ENCODE data around the gene SELL. TPM values are rescaled to one million over a fixed set of nuclear protein-coding genes. Genes with fewer than 3 reads are reported as not detected.

The SELL gene
- total and polyA plus RNA-seq, 9 donors = 0.36 to 11.0 (median 1.2) TPM

DNA sequence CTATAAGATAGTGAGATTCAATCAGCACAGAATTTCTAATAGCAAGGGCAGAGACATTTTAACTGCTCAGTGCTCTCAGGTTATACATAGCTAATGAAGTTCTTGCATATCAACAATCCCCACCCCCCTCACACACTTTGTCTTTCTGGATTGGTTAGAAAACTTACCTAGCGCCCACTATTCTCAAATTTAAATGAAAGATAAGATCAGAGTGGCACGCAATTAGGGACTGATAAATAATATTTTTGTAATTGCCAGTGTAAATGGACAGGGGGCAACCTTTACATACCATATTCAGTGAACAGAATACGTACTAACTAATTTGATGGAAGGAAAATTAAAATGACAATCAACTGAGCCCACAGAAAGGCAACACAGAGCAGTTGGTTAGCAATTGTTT is 11.7 kb downstream of the SELL start:
- Histone ChIP-seq H3K27ac (no peak overlapping the region), H3K36me3 (no peaks in the 10 kb centered on the region), H3K9me3 (no peaks in the 10 kb centered on the region), H3K4me3 (no peak overlapping the region), H3K27me3 (no peaks in the 10 kb centered on the region), H3K4me1 (ENCODE audit: insufficient read depth) (no peaks in the 10 kb centered on the region)
- 47 to 60% (median 58%) methylated on average over 3 of the region's 3 CpGs for WGBS, 3 donors
- no peak for DNase-seq
- TF ChIP-seq, protein P1, sequence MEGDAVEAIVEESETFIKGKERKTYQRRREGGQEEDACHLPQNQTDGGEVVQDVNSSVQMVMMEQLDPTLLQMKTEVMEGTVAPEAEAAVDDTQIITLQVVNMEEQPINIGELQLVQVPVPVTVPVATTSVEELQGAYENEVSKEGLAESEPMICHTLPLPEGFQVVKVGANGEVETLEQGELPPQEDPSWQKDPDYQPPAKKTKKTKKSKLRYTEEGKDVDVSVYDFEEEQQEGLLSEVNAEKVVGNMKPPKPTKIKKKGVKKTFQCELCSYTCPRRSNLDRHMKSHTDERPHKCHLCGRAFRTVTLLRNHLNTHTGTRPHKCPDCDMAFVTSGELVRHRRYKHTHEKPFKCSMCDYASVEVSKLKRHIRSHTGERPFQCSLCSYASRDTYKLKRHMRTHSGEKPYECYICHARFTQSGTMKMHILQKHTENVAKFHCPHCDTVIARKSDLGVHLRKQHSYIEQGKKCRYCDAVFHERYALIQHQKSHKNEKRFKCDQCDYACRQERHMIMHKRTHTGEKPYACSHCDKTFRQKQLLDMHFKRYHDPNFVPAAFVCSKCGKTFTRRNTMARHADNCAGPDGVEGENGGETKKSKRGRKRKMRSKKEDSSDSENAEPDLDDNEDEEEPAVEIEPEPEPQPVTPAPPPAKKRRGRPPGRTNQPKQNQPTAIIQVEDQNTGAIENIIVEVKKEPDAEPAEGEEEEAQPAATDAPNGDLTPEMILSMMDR (IDR thresholded peaks at IDR 0.05) = no peak
- TF ChIP-seq EP300 (IDR thresholded peaks at IDR 0.05) (no peak), POLR2A (IDR thresholded peaks at IDR 0.05) (no peak)
- intact Hi-C loops (cut with DNase I) = no loop called here

DNA sequence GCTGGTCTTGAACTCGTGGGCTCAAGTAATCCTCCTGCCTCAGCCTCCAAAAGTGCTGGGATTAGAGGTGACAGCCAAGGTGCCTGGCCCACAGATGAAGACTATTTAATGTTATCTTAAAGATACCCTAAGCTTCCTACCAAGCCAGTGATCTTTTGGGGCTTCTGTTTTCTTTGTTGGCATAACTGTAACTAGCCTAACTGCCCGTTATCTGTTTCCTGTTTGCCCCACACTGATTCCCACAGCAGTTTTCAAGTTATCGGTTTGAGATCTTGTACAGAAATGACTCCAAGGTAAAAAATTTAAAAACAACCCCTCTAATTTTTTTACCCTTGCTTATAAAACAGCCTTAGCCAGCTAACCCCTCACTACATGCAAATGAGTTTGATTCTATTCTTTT is 12.4 kb downstream of the SELL start:
- H3K4me3 ChIP-seq = no peak overlapping the region
- intact Hi-C loops (cut with DNase I) = no loop called here
- no peak for DNase-seq
- H3K27me3 ChIP-seq = no peaks in the 10 kb centered on the region
- no peak for TF ChIP-seq POLR2A (IDR thresholded peaks at IDR 0.05)
- no peak for TF ChIP-seq EP300 (IDR thresholded peaks at IDR 0.05)
- TF ChIP-seq, protein P1 (IDR thresholded peaks at IDR 0.05) = no peak
- H3K4me1 ChIP-seq (ENCODE audit: insufficient read depth) = no peaks in the 10 kb centered on the region
- WGBS, 3 donors = 73 to 82% (median 81%) methylated on average over 3 of the region's 3 CpGs
- no peak overlapping the region for H3K27ac ChIP-seq
- no peaks in the 10 kb centered on the region for H3K9me3 ChIP-seq
- no peaks in the 10 kb centered on the region for H3K36me3 ChIP-seq

DNA sequence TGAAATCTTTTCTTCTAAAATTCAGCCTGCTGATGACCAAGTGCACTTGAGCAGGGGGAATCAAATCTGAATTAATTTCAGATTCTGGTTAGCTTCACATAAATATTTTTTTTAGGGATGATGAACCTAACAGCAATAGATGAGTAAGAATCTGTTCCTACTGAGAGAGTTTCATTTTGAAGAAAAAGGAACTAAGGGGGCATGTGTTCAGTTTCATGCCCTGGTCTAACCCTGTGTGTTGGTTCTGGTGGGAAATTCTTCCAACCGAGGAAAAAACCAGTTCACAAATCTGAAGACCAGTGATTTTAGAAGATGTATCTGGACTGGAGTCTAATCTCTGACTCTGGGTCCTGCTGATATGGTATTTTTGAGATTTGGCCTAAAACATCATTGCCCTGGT is 13.7 kb downstream of the SELL start:
- no peaks in the 10 kb centered on the region for H3K9me3 ChIP-seq
- intact Hi-C loops (cut with DNase I) = no loop called here
- DNase-seq = no peak
- no peaks in the 10 kb centered on the region for H3K4me1 ChIP-seq (ENCODE audit: insufficient read depth)
- no peak overlapping the region for H3K4me3 ChIP-seq
- no peak for TF ChIP-seq EP300 (IDR thresholded peaks at IDR 0.05)
- TF ChIP-seq, protein P1 (IDR thresholded peaks at IDR 0.05) = no peak
- no peak for TF ChIP-seq POLR2A (IDR thresholded peaks at IDR 0.05)
- no peak overlapping the region for H3K27ac ChIP-seq
- H3K27me3 ChIP-seq = no peaks in the 10 kb centered on the region
- 80 to 93% (median 86%) methylated on average over 1 of the region's 1 CpG for WGBS, 3 donors
- no peaks in the 10 kb centered on the region for H3K36me3 ChIP-seq

DNA sequence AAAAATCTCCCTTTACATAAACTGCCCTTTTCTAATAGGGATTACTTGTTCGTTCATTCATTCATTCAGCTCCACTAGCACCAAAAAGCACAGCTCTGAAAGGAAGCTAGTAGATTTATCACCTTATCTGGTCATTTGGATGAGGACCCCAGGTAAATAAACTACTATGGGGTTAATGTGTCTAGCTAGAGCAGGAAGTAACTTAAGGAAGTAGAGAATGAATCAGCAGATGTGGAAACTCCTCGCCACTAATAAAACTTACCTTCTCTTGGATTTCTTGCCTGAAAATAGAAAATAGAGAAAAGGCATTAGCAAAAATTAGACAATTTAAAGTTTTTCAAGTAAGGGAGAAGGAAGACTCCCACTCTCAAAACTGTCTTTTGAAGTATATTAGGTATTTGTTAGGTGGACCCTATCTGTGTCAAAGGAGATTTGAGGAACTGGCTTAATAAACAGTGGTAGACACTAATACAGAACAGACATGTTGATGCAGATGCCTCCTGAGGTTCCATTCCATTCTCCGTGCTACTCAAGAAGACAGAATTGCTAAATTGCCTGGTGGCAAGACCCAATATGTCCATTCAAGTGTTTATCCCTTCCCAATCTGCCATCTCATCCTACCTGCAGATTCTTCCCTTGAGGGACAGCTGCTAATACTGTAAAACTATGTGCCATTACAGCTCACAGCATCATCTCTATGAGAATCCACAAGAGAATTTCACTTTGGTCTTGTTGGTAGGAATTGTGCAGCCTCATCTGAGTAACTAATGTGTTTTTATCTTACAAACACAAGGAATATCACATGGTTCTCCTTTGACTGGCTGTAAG is 14.9 kb downstream of the SELL start:
- no peak overlapping the region for H3K27ac ChIP-seq
- intact Hi-C loops (cut with DNase I) = no loop called here
- no peak for DNase-seq
- no peaks in the 10 kb centered on the region for H3K36me3 ChIP-seq
- H3K4me1 ChIP-seq (ENCODE audit: insufficient read depth) = no peaks in the 10 kb centered on the region
- H3K27me3 ChIP-seq = no peaks in the 10 kb centered on the region
- TF ChIP-seq, protein P1 (IDR thresholded peaks at IDR 0.05) = no peak
- TF ChIP-seq EP300 (IDR thresholded peaks at IDR 0.05) (no peak), POLR2A (IDR thresholded peaks at IDR 0.05) (no peak)
- no peak overlapping the region for H3K4me3 ChIP-seq
- no peaks in the 10 kb centered on the region for H3K9me3 ChIP-seq
- 66 to 70% (median 67%) methylated on average over 3 of the region's 3 CpGs for WGBS, 3 donors

Data from ovary (tissue), 9 donors.